Thyroid gland (tissue), 4 donors: ENCODE measurements around the gene GPC6.

Source experiments
- POLR2A ChIP-seq, 2 donors: fragments of 450-650 bp; IDR thresholded peaks; one replicate each; pipeline ENCODE4 v1.6.1; 2017; ENCODE audit warnings: antibody characterized with exemption in 2 of 2, mild to moderate bottlenecking in 2 of 2, moderate library complexity in 1 of 2
- TF ChIP-seq, protein P1 (sequence below), 6 experiments: fragments of 200-600 bp in 3 of 6; fragments of 450-650 bp in 3 of 6; sonication (generic) in 3 of 6; IDR thresholded peaks; one replicate each; pipeline ENCODE4 v1.5.1; 2016 to 2019; ENCODE audit warnings: antibody characterized with exemption in 6 of 6, mild to moderate bottlenecking in 2 of 6, inconsistent platforms in 1 of 6, moderate library complexity in 1 of 6

DNA sequence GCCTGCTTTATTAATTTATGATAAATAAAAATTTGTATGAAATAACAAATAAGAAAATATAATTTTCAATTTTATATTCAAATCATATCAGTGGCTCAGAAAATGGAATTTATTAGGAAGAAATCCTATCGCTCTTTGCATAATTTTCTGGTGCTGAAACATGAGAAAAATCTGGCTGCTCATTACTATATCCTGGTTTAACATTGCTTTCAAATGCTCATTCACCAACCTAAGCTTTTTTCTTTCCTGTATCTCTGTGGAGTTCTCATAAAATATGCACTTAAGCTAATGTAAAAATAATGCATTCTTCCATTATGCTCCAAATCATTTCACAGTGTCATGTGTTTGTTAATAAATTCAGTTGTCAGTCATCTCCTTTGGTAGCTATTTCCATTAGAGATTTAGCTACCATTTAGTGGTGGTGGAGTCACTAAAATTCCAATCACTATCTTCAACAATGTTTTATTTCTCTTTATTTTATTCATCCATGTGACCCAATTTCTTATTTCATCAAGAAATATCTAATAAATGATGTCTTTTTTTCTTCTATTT is 754.9 kb downstream of the GPC6 start:
- TF ChIP-seq, protein P1, sequence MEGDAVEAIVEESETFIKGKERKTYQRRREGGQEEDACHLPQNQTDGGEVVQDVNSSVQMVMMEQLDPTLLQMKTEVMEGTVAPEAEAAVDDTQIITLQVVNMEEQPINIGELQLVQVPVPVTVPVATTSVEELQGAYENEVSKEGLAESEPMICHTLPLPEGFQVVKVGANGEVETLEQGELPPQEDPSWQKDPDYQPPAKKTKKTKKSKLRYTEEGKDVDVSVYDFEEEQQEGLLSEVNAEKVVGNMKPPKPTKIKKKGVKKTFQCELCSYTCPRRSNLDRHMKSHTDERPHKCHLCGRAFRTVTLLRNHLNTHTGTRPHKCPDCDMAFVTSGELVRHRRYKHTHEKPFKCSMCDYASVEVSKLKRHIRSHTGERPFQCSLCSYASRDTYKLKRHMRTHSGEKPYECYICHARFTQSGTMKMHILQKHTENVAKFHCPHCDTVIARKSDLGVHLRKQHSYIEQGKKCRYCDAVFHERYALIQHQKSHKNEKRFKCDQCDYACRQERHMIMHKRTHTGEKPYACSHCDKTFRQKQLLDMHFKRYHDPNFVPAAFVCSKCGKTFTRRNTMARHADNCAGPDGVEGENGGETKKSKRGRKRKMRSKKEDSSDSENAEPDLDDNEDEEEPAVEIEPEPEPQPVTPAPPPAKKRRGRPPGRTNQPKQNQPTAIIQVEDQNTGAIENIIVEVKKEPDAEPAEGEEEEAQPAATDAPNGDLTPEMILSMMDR (IDR thresholded peaks at IDR 0.05), result no peak
- TF ChIP-seq POLR2A (IDR thresholded peaks at IDR 0.05), result no peak
